Astrocyte (in vitro differentiated cells and primary cell): Measurements from ENCODE around the gene OR52A5. TPM values are rescaled to one million over a fixed set of nuclear protein-coding genes. Genes with fewer than 3 reads are reported as not detected.

ENCODE experiments used
- DNase-seq: peaks from one replicate; pipeline ENCODE4 v3.0.0-alpha.2; 2010; ENCODE audit warnings: low read depth
- FAIRE-seq: peaks from 2 replicates; lab custom pipeline; 2011; peaks lifted over from hg19 to GRCh38; lab: Jason Lieb, UNC
- H2AFZ ChIP-seq: 2 replicates; pipeline ENCODE4 v1.6.0; 2012; ENCODE audit warnings: low read depth, low read length, inconsistent platforms
- H3K27ac ChIP-seq: 2 replicates; pipeline ENCODE4 v1.5.1; 2011; ENCODE audit warnings: low read depth, low read length, inconsistent platforms
- H3K27me3 ChIP-seq: 2 replicates; pipeline ENCODE4 v1.6.0; 2011; ENCODE audit warnings: low read length, inconsistent platforms; ENCODE audit not compliant: insufficient read depth
- H3K36me3 ChIP-seq: 2 replicates; pipeline ENCODE4 v1.5.1; 2011; ENCODE audit warnings: low read length, inconsistent platforms; ENCODE audit not compliant: insufficient read depth
- H3K4me1 ChIP-seq: 2 replicates; pipeline ENCODE4 v1.5.1; 2011; ENCODE audit warnings: low read length, inconsistent platforms; ENCODE audit not compliant: insufficient read depth
- H3K4me2 ChIP-seq: 2 replicates; pipeline ENCODE4 v1.6.0; 2012; ENCODE audit warnings: low read length, inconsistent platforms
- H3K4me3 ChIP-seq: 2 replicates; pipeline ENCODE4 v1.5.1; 2011; ENCODE audit warnings: low read depth, mild to moderate bottlenecking, low read length, inconsistent platforms; ENCODE audit not compliant: insufficient read depth
- H3K79me2 ChIP-seq: 2 replicates; pipeline ENCODE4 v1.6.0; 2012; ENCODE audit warnings: mild to moderate bottlenecking, low read length, inconsistent platforms; ENCODE audit not compliant: insufficient read depth
- H3K9ac ChIP-seq: 2 replicates; pipeline ENCODE4 v1.6.0; 2012; ENCODE audit warnings: mild to moderate bottlenecking, low read length, inconsistent platforms
- H3K9me3 ChIP-seq: 2 replicates; pipeline ENCODE4 v1.5.1; 2012; ENCODE audit warnings: low read depth, mild to moderate bottlenecking, low read length, inconsistent platforms; ENCODE audit not compliant: insufficient read depth
- H4K20me1 ChIP-seq: 2 replicates; pipeline ENCODE4 v1.6.0; 2012; ENCODE audit warnings: low read length, inconsistent platforms; ENCODE audit not compliant: insufficient read depth
- H3K27ac Mint-ChIP-seq: one replicate; pipeline ENCODE4 v1.8.0; 2021; ENCODE audit warnings: mild to moderate bottlenecking, mixed read lengths; ENCODE audit not compliant: unreplicated experiment
- H3K27me3 Mint-ChIP-seq: one replicate; pipeline ENCODE4 v1.8.0; 2021; ENCODE audit warnings: low read depth, mixed read lengths; ENCODE audit not compliant: unreplicated experiment
- H3K36me3 Mint-ChIP-seq: one replicate; pipeline ENCODE4 v1.8.0; 2021; ENCODE audit warnings: low read depth, mixed read lengths; ENCODE audit not compliant: unreplicated experiment
- H3K4me1 Mint-ChIP-seq: one replicate; pipeline ENCODE4 v1.8.0; 2021; ENCODE audit warnings: low read depth, mixed read lengths; ENCODE audit not compliant: unreplicated experiment
- H3K4me3 Mint-ChIP-seq: one replicate; pipeline ENCODE4 v1.8.0; 2021; ENCODE audit warnings: mild to moderate bottlenecking, moderate library complexity, mixed read lengths; ENCODE audit not compliant: unreplicated experiment
- H3K9me3 Mint-ChIP-seq: one replicate; pipeline ENCODE4 v1.8.0; 2021; ENCODE audit warnings: mild to moderate bottlenecking, mixed read lengths; ENCODE audit not compliant: unreplicated experiment
- EZH2 ChIP-seq: IDR thresholded peaks from 2 replicates; pipeline ENCODE4 v1.6.1; 2012; ENCODE audit warnings: mild to moderate bottlenecking, low read length, inconsistent platforms; ENCODE audit not compliant: insufficient read depth
- total RNA-seq: library from RNA; stranded (reverse); gene quantifications from 2 replicates; pipeline ENCODE4 v1.2.1, GENCODE V29; 2021
- TF ChIP-seq, protein P1 (sequence below): IDR thresholded peaks from 2 replicates; pipeline ENCODE4 v1.5.1; 2011; ENCODE audit warnings: low read depth, mild to moderate bottlenecking, inconsistent platforms, low read length, moderate library complexity; ENCODE audit not compliant: insufficient read depth

The OR52A5 gene
- total RNA-seq, 1 donor from 2014 or later: not detected

DNA sequence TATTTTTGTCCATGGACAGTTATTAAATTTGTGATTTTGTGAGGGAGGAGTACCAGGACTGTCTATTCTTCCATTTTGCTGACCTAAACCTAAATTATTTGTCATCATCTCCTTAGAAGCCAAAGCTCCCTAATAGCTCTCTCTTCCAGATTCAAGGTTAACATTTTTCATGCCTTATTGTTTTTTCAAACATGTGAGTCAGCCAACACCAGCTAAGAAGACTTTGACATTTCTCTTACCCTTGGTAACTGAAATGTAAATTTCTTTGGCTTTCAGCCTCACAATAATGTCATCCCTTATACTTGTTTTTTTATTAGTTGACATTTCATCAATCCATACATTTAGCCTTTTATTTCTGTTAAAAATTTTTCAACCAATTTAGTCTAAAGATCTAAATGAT, 49.6 kb downstream of the OR52A5 start:
- Mint-ChIP-seq H3K27ac (no peak overlapping the region), H3K4me3 (no peak overlapping the region), H3K36me3 (no peaks in the 10 kb centered on the region), H3K27me3 (no peaks in the 10 kb centered on the region), H3K9me3 (no peaks in the 10 kb centered on the region), H3K4me1 (peaks cover 9% of the 10 kb centered on the region)
- H3K4me3 ChIP-seq: no peak overlapping the region
- H4K20me1 ChIP-seq: no peaks in the 10 kb centered on the region
- no peaks in the 10 kb centered on the region for H3K79me2 ChIP-seq
- H3K27me3 ChIP-seq: no peaks in the 10 kb centered on the region
- H3K4me1 ChIP-seq: no peaks in the 10 kb centered on the region
- no peak overlapping the region for H3K4me2 ChIP-seq
- TF ChIP-seq, protein P1, sequence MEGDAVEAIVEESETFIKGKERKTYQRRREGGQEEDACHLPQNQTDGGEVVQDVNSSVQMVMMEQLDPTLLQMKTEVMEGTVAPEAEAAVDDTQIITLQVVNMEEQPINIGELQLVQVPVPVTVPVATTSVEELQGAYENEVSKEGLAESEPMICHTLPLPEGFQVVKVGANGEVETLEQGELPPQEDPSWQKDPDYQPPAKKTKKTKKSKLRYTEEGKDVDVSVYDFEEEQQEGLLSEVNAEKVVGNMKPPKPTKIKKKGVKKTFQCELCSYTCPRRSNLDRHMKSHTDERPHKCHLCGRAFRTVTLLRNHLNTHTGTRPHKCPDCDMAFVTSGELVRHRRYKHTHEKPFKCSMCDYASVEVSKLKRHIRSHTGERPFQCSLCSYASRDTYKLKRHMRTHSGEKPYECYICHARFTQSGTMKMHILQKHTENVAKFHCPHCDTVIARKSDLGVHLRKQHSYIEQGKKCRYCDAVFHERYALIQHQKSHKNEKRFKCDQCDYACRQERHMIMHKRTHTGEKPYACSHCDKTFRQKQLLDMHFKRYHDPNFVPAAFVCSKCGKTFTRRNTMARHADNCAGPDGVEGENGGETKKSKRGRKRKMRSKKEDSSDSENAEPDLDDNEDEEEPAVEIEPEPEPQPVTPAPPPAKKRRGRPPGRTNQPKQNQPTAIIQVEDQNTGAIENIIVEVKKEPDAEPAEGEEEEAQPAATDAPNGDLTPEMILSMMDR: no peak
- no peak overlapping the region for H2AFZ ChIP-seq
- no peaks in the 10 kb centered on the region for H3K9me3 ChIP-seq
- H3K9ac ChIP-seq: no peak overlapping the region
- DNase-seq: no peak
- H3K36me3 ChIP-seq: no peaks in the 10 kb centered on the region
- no peak for FAIRE-seq
- no peak overlapping the region for H3K27ac ChIP-seq

DNA sequence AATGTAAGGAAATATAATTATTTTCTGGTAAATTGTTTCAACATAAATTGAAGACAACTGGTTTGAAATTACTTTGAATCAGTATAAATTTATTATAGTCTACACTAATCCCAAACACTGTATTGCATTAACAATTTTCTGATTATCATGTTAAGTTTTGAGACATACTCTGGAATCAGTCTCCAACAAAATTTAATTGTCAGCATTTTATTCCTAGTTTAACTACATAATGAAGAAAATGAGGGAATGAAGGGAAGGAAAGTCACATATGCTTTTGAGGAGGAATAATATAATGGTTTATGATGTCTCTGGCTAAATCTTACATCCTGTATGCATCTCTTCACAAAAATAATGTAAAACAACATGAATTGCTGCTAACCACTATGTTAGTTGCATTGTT, 54.6 kb downstream of the OR52A5 start:
- TF ChIP-seq, protein P1: no peak
- no peak for TF ChIP-seq EZH2

DNA sequence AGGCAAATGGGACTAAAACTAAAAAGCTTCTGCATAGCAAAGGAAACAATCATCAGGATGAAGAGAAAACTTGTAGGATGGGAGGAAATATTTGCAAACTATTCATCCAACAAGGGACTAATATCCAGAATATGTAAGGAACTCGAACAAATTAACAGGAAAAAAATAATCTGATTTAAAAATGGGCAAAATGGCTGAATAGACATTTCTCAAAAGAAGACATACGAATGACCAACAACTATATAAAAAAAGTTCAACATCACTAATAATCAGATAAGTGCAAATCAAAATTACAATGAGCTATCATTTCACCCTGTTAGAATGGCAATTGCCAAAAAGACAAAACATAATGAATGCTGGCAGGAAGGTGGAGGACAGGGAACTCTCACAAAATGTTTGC, 56.8 kb downstream of the OR52A5 start:
- no peaks in the 10 kb centered on the region for H3K9me3 Mint-ChIP-seq
- DNase-seq: no peak
- no peaks in the 10 kb centered on the region for H3K79me2 ChIP-seq
- H3K27me3 Mint-ChIP-seq: no peaks in the 10 kb centered on the region
- H3K27me3 ChIP-seq: no peaks in the 10 kb centered on the region
- H3K4me1 Mint-ChIP-seq: no peaks in the 10 kb centered on the region
- H3K27ac Mint-ChIP-seq: no peak overlapping the region
- no peaks in the 10 kb centered on the region for H3K36me3 ChIP-seq
- no peaks in the 10 kb centered on the region for H4K20me1 ChIP-seq
- no peak overlapping the region for H3K9ac ChIP-seq
- H3K4me3 Mint-ChIP-seq: no peak overlapping the region
- no peak overlapping the region for H2AFZ ChIP-seq
- no peak overlapping the region for H3K4me3 ChIP-seq
- no peaks in the 10 kb centered on the region for H3K36me3 Mint-ChIP-seq
- H3K9me3 ChIP-seq: peaks cover 2% of the 10 kb centered on the region
- no peak overlapping the region for H3K4me2 ChIP-seq
- no peak for FAIRE-seq
- TF ChIP-seq EZH2: no peak
- TF ChIP-seq, protein P1: no peak
- no peaks in the 10 kb centered on the region for H3K4me1 ChIP-seq
- no peak overlapping the region for H3K27ac ChIP-seq

More for the DNA sequence above, 54.6 kb downstream of the OR52A5 start:
- H3K4me2 ChIP-seq: no peak overlapping the region
- DNase-seq (no peak), FAIRE-seq (no peak)
- no peaks in the 10 kb centered on the region for H3K9me3 Mint-ChIP-seq
- H4K20me1 ChIP-seq: no peaks in the 10 kb centered on the region
- no peak overlapping the region for H3K4me3 Mint-ChIP-seq
- no peak overlapping the region for H3K27ac Mint-ChIP-seq
- no peak overlapping the region for H3K27ac ChIP-seq
- no peaks in the 10 kb centered on the region for H3K36me3 Mint-ChIP-seq
- H2AFZ ChIP-seq: no peak overlapping the region
- H3K36me3 ChIP-seq: no peaks in the 10 kb centered on the region
- no peaks in the 10 kb centered on the region for H3K27me3 Mint-ChIP-seq
- H3K9ac ChIP-seq: no peak overlapping the region
- no peaks in the 10 kb centered on the region for H3K79me2 ChIP-seq
- H3K4me3 ChIP-seq: no peak overlapping the region
- H3K4me1 Mint-ChIP-seq: peaks cover 4% of the 10 kb centered on the region
- H3K4me1 ChIP-seq: no peaks in the 10 kb centered on the region
- H3K27me3 ChIP-seq: no peaks in the 10 kb centered on the region
- H3K9me3 ChIP-seq: no peaks in the 10 kb centered on the region

Other genes starting within 250 kb of the OR52A5 start
- gene OR51A7, start 234.6 kb downstream of the OR52A5 start, total RNA-seq: not detected in 2 replicates
- not detected in 2 replicates for gene OR51G2, start 219.0 kb downstream of the OR52A5 start, total RNA-seq
- not detected in 2 replicates for gene OR51G1, start 214.0 kb downstream of the OR52A5 start, total RNA-seq
- gene OR51A4, start 190.8 kb downstream of the OR52A5 start, total RNA-seq: not detected in 2 replicates
- gene OR51A2, start 182.6 kb downstream of the OR52A5 start, total RNA-seq: not detected in 2 replicates
- not detected in 2 replicates for gene OR51L1, start 143.5 kb downstream of the OR52A5 start, total RNA-seq
- not detected in 2 replicates for gene OR52J3, start 91.8 kb downstream of the OR52A5 start, total RNA-seq
- gene OR52E2, start 78.7 kb downstream of the OR52A5 start, total RNA-seq: not detected in 2 replicates
- gene OR52E1, start 68.8 kb downstream of the OR52A5 start, total RNA-seq: 0.31 TPM in 1 of 2 replicates, not detected in the other
- not detected in 2 replicates for gene OR52A1, start 16.4 kb upstream of the OR52A5 start, total RNA-seq
- not detected in 2 replicates for gene OR51V1, start 62.3 kb upstream of the OR52A5 start, total RNA-seq
- gene HBB, start 88.7 kb upstream of the OR52A5 start, total RNA-seq: not detected in 2 replicates
- not detected in 2 replicates for gene HBD, start 96.1 kb upstream of the OR52A5 start, total RNA-seq
- not detected in 2 replicates for gene HBG1, start 111.5 kb upstream of the OR52A5 start, total RNA-seq
- gene HBG2, start 116.4 kb upstream of the OR52A5 start, total RNA-seq: not detected in 2 replicates
- not detected in 2 replicates for gene HBE1, start 131.6 kb upstream of the OR52A5 start, total RNA-seq
- gene OR51B4, start 163.6 kb upstream of the OR52A5 start, total RNA-seq: not detected in 2 replicates
- not detected in 2 replicates for gene OR51B2, start 185.9 kb upstream of the OR52A5 start, total RNA-seq
- not detected in 2 replicates for gene OR51B5, start 205.2 kb upstream of the OR52A5 start, total RNA-seq
- gene OR51B6, start 213.2 kb upstream of the OR52A5 start, total RNA-seq: not detected in 2 replicates
- gene OR51M1, start 245.5 kb upstream of the OR52A5 start, total RNA-seq: not detected in 2 replicates